ENCODE measurements around the gene NCOR2.

The NCOR2 gene

DNA sequence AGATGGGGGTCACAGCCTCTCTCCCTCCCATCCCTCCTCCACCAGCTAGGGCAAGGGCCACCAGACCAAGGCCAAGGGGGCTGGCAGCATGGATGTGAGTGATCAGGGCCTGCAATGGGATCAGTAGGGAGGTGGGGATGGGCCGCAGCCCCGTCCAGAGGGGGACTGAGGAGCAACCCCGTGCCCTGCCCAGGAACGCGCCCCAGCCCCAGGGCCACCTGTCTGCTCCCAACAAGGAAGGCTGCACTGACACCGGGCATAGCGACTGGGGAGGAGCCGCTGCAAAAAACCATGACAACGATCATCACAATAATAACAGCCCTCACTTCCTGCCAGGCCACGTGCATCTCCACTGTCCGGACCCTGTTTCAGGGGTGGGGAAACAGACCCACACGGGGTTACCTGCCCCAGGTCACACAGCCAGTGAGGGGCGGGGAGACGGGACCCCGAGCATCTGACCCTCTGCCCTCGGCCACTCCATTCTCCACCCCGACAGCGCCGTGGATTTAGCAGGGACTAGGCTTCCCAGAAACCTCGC, 24.3 kb downstream of the NCOR2 start:
- no peak for DNase-seq (ENCODE audit: low read depth, low spot score)
- Histone ChIP-seq H3K27ac (ENCODE audit: low read length) (no peak overlapping the region), H3K27me3 (ENCODE audit: control insufficient read depth, insufficient read depth, low read length) (no peaks in the 10 kb centered on the region), H3K9me3 (ENCODE audit: control insufficient read depth, insufficient read depth, low read length) (no peaks in the 10 kb centered on the region), H3K4me3 (ENCODE audit: low read length) (no peak overlapping the region), H3K36me3 (ENCODE audit: control insufficient read depth, insufficient read depth, low read length) (no peaks in the 10 kb centered on the region), H3K4me1 (ENCODE audit: control insufficient read depth, insufficient read depth, low read length) (peaks cover 31% of the 10 kb centered on the region)
- WGBS (ENCODE audit: insufficient coverage, insufficient read length) = no CpG with 5 or more reads among the region's 20 CpGs

DNA sequence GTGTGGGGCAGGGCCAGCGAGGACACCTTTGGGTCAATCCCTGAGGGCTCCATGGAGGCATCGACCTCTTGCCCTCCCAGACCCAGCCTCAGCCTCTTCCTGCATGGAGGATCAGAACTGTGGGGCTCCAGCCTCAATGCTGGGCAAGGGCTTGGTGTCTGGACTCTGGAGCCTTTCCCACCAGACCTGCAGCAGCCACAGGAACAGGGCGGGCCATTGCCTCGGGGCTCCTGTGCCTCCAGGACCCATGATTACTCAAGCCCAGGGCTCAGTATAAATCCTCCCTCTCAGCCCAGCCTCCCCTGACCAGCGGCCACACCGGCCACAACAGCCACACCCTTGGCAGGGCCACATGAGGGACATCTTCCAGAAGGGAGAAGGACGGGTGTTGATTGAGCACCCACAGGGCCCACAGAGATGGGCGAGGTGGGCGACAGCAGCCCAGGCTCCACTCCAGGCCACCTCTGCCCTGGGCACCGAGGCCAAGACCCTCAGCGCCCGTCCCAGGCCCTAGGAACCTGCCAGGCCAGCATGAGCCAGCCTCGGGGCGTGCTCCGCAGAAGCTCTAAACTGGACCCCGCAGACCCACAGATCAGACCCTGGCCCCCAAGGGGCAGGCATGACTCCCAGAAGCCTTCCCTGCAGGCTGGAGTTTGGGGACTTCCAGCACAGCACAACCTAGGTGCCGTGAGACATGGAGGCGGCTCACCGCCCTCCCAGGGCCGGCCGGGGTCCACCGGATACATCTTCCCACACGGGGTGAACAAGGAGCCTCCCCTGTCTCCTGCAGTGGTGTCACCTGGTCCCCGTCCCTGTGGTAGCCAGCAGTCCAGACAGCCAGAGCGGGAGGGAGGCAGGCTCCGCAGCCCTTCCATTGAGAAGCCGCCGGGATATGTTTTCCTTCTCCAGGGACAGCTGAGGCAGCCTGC, 25.1 kb downstream of the NCOR2 start:
- WGBS (ENCODE audit: insufficient coverage, insufficient read length) = no CpG with 5 or more reads among the region's 28 CpGs
- Histone ChIP-seq H3K27ac (ENCODE audit: low read length) (no peak overlapping the region), H3K36me3 (ENCODE audit: control insufficient read depth, insufficient read depth, low read length) (no peaks in the 10 kb centered on the region), H3K4me3 (ENCODE audit: low read length) (no peak overlapping the region), H3K4me1 (ENCODE audit: control insufficient read depth, insufficient read depth, low read length) (peaks cover 31% of the 10 kb centered on the region), H3K27me3 (ENCODE audit: control insufficient read depth, insufficient read depth, low read length) (no peaks in the 10 kb centered on the region), H3K9me3 (ENCODE audit: control insufficient read depth, insufficient read depth, low read length) (no peaks in the 10 kb centered on the region)
- no peak for DNase-seq (ENCODE audit: low read depth, low spot score)

DNA sequence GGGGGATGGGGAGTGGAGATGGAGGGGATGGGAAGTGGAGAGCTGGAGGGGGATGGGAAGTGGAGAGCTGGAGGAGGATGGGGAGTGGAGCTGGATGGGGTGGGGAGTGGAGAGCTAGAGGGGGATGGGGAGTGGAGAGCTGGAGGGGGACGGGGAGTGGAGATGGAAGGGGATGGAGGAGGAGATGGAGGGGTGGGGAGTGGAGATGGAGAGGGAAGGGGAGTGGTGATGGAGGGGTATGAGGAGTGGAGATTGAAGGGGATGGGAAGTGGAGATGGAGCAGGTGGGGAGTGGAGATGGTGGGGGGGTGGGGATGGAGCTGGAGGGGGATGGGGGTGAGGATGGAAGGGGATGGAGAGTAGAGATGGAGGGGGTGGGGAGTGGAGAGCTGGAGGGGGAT, 26.1 kb downstream of the NCOR2 start:
- Histone ChIP-seq H3K9me3 (ENCODE audit: control insufficient read depth, insufficient read depth, low read length) (no peaks in the 10 kb centered on the region), H3K27me3 (ENCODE audit: control insufficient read depth, insufficient read depth, low read length) (no peaks in the 10 kb centered on the region), H3K4me3 (ENCODE audit: low read length) (no peak overlapping the region), H3K4me1 (ENCODE audit: control insufficient read depth, insufficient read depth, low read length) (peaks cover 31% of the 10 kb centered on the region), H3K27ac (ENCODE audit: low read length) (no peak overlapping the region), H3K36me3 (ENCODE audit: control insufficient read depth, insufficient read depth, low read length) (no peaks in the 10 kb centered on the region)
- no peak for DNase-seq (ENCODE audit: low read depth, low spot score)
- 100% methylated on average over 1 of the region's 1 CpG for WGBS (ENCODE audit: insufficient coverage, insufficient read length)

DNA sequence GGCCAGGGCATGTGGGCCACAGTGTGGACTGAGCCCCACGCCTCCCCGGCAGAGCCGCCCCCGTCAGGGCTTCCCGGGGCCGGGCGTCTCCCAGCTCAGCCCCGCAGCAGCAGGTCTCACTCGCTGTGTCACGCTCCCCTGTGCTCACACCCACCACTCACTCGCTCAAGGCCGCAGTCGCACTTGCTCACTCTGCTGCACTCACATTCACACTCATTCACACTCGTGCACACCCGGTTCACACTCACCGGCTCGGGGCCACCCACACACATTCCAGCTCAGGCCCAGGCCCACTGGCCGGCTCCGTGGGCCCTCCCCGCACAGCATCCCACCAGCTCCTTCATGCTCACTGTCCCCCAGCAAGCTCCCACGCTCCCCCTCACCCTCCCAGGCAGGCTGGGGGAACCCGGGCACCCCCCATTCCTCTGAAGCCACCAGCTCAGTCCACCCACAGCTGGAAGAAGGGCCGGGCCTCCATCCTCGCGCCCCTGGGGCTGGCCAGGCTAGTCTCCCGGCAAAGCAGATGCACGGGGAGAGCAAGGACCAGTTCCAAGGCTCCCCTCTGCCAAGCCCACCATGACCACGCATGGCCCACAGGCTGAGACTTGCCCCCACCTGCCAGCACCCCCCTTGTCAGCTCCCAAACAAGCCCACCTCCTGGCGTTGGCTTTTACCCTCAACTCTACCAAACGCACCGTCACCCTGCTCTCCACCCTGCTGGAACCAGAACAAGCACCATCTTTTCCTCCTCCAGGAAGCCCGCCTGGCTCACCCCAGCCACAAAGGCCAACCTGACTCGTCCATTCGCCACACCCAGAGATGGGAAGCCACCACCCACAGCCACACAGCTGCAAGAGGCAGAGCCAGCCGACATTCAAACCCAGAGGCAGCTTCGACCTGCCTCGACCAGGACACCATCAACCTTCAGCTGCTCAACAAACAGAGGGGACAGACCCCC, 28.0 kb downstream of the NCOR2 start:
- peaks cover 24% of the 10 kb centered on the region for H3K4me1 ChIP-seq (ENCODE audit: control insufficient read depth, insufficient read depth, low read length)
- no peaks in the 10 kb centered on the region for H3K36me3 ChIP-seq (ENCODE audit: control insufficient read depth, insufficient read depth, low read length)
- H3K9me3 ChIP-seq (ENCODE audit: control insufficient read depth, insufficient read depth, low read length) = no peaks in the 10 kb centered on the region
- H3K4me3 ChIP-seq (ENCODE audit: low read length) = no peak overlapping the region
- no peaks in the 10 kb centered on the region for H3K27me3 ChIP-seq (ENCODE audit: control insufficient read depth, insufficient read depth, low read length)
- no peak overlapping the region for H3K27ac ChIP-seq (ENCODE audit: low read length)
- DNase-seq (ENCODE audit: low read depth, low spot score) = no peak
- no CpG with 5 or more reads among the region's 37 CpGs for WGBS (ENCODE audit: insufficient coverage, insufficient read length)

DNA sequence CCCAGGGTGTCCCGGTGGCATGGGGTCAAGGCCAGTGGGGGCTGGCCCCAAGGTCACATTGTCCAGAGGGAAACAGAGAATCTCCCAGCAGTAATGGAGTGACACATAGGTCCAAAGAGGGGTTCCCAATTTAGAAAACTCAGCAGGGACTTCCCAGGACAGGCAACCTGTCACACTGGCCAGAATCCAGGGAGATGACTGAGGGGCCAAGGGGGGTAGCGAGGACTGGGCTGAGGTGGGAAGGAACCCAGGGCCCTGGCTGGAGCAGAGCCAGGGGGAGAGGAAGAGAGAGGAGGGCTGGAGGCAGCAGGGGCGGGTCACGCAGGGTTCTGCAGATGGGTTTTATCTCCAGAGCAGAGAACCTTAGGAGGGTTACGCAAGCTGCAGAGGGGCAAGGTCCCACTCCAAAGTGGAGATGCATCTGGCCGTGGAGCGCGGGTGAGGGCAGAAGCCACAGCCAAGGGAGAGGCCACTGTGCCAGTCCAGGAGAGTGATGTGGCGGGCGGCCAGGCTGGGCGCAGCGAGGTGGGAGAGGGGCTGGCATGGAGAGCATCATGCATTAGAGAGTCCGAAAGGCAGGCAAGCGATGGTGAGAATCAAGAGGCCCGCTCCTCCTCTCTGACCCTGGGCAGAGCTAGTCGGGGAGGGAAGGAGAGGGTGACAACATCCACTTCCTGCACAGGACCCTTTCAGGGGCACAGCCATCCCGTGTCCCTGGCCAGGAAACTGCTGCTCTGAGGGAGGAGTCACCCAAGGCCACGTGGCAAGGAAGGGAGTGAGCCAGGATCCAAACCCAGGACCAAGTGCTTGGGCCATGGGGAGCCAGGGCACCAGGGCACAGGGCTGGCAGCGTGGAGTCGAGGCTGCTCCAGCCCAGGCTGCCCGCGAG, 29.0 kb downstream of the NCOR2 start:
- H3K27ac ChIP-seq (ENCODE audit: low read length) = no peak overlapping the region
- H3K9me3 ChIP-seq (ENCODE audit: control insufficient read depth, insufficient read depth, low read length) = no peaks in the 10 kb centered on the region
- H3K4me1 ChIP-seq (ENCODE audit: control insufficient read depth, insufficient read depth, low read length) = peaks cover 21% of the 10 kb centered on the region
- no CpG with 5 or more reads among the region's 22 CpGs for WGBS (ENCODE audit: insufficient coverage, insufficient read length)
- H3K4me3 ChIP-seq (ENCODE audit: low read length) = no peak overlapping the region
- no peaks in the 10 kb centered on the region for H3K36me3 ChIP-seq (ENCODE audit: control insufficient read depth, insufficient read depth, low read length)
- no peaks in the 10 kb centered on the region for H3K27me3 ChIP-seq (ENCODE audit: control insufficient read depth, insufficient read depth, low read length)
- DNase-seq (ENCODE audit: low read depth, low spot score) = no peak

DNA sequence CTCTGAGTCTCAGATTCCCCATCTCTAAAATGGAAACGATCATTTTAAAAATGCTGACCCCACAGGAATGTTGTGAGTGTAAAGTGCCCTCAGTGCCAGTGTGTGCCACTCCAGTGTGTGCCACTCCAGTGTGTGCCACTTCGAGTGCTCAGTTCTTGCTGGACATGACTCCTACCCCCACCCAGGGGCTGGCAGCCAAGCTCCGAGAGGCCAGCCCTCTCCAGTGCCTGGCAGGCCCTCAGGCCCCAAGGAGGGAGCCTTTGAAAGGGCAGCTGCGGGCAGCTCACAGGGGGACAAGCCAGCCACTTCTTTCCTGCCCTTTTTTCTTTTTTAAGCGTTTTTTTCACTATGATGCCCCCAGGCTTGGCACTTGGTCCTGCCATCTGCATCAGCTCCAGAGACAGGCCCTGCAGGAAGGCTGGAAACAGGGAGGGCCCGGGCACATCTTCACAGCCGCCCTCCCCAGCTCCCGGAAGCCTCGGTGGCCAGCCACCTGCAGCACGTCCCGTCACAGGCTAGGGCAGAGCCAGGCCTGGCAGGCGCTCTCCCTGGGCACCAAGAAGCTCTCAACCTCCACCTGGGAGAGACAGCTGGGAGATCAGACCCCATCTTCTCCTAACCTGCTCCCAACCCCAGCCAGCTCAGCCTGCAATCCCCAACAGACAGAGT, 29.8 kb downstream of the NCOR2 start:
- no CpG with 5 or more reads among the region's 12 CpGs for whole genome bisulfite sequencing (ENCODE audit: insufficient coverage, insufficient read length)
- H3K27ac ChIP-seq (ENCODE audit: low read length) = no peak overlapping the region
- H3K36me3 ChIP-seq (ENCODE audit: control insufficient read depth, insufficient read depth, low read length) = no peaks in the 10 kb centered on the region

DNA sequence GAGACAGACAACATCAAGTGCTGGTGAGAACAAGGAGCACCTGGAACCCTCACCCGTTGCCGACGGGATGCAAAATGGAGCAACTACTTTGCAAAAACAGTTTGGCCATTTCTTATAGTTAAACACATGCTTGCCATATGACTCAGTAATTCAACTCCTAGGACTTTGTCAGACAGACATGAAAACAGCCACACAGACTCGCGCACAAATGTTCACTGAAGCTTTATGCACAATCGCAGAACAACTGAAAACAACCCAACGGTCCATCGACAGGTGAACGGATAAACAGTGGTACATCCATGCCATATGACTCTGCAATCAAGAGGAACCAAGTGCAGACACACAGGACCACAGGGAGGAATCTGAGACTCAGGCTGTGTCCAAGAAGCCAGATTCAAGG, 30.8 kb downstream of the NCOR2 start:
- DNase-seq (ENCODE audit: low read depth, low spot score) = no peak
- H3K36me3 ChIP-seq (ENCODE audit: control insufficient read depth, insufficient read depth, low read length) = no peaks in the 10 kb centered on the region
- no peaks in the 10 kb centered on the region for H3K9me3 ChIP-seq (ENCODE audit: control insufficient read depth, insufficient read depth, low read length)
- H3K4me1 ChIP-seq (ENCODE audit: control insufficient read depth, insufficient read depth, low read length) = peaks cover 19% of the 10 kb centered on the region
- no peak overlapping the region for H3K27ac ChIP-seq (ENCODE audit: low read length)
- H3K4me3 ChIP-seq (ENCODE audit: low read length) = no peak overlapping the region
- no peaks in the 10 kb centered on the region for H3K27me3 ChIP-seq (ENCODE audit: control insufficient read depth, insufficient read depth, low read length)
- no CpG with 5 or more reads among the region's 9 CpGs for WGBS (ENCODE audit: insufficient coverage, insufficient read length)

More for the DNA sequence above, 29.8 kb downstream of the NCOR2 start:
- no peak for DNase-seq (ENCODE audit: low read depth, low spot score)
- H3K4me1 ChIP-seq (ENCODE audit: control insufficient read depth, insufficient read depth, low read length) = peaks cover 22% of the 10 kb centered on the region
- no peaks in the 10 kb centered on the region for H3K9me3 ChIP-seq (ENCODE audit: control insufficient read depth, insufficient read depth, low read length)
- H3K27me3 ChIP-seq (ENCODE audit: control insufficient read depth, insufficient read depth, low read length) = no peaks in the 10 kb centered on the region
- H3K4me3 ChIP-seq (ENCODE audit: low read length) = no peak overlapping the region

DNA sequence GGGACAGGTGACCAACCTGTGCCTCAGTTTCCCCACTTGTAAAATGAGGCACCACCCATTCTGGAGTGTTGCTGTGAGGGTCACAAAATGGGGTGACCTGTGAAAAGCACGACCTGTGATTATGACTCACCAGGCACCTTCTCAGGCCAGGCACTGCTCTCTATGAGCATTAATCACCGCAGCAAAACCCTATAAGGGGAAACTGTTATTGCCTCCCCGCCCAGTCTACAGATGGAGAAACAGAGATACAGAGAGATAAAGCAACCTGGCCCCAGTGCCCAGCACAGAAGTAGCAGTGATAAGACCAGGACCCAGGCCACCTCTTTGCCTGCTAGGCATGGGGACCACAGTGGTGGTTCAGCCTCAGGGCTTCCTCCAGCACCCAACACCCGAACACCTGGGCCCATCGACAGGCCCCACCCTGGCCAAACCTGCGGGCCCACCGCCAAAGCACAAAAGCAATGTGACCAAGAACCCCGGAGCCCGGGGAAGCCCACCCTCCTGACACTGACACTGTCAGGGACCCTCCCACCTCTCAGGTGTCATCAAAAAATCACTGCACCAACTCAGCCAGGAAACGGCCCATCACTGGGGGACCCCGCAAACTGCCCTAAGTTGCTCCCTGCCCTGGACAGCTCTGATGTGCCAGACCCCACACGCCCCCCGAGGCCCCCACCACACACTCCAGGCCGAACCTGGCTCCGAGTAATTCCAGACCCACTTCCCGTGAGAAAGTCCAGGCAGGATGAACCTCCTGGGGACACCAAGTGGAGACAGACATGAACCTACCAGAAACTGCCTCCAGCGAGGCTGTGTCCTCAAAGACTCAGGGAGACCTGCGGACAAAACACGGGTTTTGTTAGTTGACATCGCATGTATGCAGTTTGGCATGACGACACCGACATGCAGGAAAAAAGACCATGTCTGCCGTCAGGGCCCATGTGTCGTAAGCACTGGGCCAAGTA, 32.4 kb downstream of the NCOR2 start:
- Histone ChIP-seq H3K9me3 (ENCODE audit: control insufficient read depth, insufficient read depth, low read length) (no peaks in the 10 kb centered on the region), H3K4me1 (ENCODE audit: control insufficient read depth, insufficient read depth, low read length) (peaks cover 19% of the 10 kb centered on the region), H3K36me3 (ENCODE audit: control insufficient read depth, insufficient read depth, low read length) (no peaks in the 10 kb centered on the region), H3K27me3 (ENCODE audit: control insufficient read depth, insufficient read depth, low read length) (no peaks in the 10 kb centered on the region), H3K27ac (ENCODE audit: low read length) (no peak overlapping the region), H3K4me3 (ENCODE audit: low read length) (no peak overlapping the region)
- WGBS (ENCODE audit: insufficient coverage, insufficient read length) = no CpG with 5 or more reads among the region's 24 CpGs
- no peak for DNase-seq (ENCODE audit: low read depth, low spot score)

DNA sequence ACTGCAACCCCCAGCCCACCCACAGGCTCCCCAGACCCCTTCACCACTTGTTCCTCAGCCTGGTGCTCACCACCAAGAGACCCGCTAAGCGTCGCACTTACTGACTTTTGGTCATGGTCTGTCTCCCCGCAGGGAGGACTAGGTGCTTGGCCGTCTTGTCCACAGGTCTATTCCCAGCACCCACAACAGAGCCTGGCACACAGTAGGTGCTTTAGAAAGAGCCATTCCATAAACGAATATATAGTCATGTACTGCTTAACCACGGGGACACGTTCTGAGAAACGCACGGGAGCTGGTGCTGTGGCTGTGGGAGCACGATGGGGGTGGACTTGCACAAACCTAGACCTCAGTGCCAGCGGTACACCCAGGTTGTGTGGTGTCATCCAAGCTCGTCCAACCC, 34.0 kb downstream of the NCOR2 start:
- no peaks in the 10 kb centered on the region for H3K27me3 ChIP-seq (ENCODE audit: control insufficient read depth, insufficient read depth, low read length)
- WGBS (ENCODE audit: insufficient coverage, insufficient read length) = no CpG with 5 or more reads among the region's 13 CpGs
- H3K9me3 ChIP-seq (ENCODE audit: control insufficient read depth, insufficient read depth, low read length) = no peaks in the 10 kb centered on the region
- H3K4me1 ChIP-seq (ENCODE audit: control insufficient read depth, insufficient read depth, low read length) = peaks cover 5% of the 10 kb centered on the region
- no peak overlapping the region for H3K4me3 ChIP-seq (ENCODE audit: low read length)
- H3K36me3 ChIP-seq (ENCODE audit: control insufficient read depth, insufficient read depth, low read length) = no peaks in the 10 kb centered on the region
- no peak overlapping the region for H3K27ac ChIP-seq (ENCODE audit: low read length)
- no peak for DNase-seq (ENCODE audit: low read depth, low spot score)
